NCI-H146 treated with DMSO at 0.1 percent for 48 hours (cell line): ENCODE measurements around the gene TOM1L2.
A peak's percentile ranks its signal among the peaks of the same experiment; 100 is the strongest.
"Not testable (repeated sequence)": the region's sequence is repeated elsewhere in the genome, so short reads cannot be mapped to it uniquely, and the experiment has no call there.

Experiments used
- DNase-seq: peaks from one replicate; lab custom pipeline; 2025; ENCODE audit not compliant: unreplicated experiment; lab: John Stamatoyannopoulos, UW

The TOM1L2 gene

GRCh38 chr17:17944743-17945142 lies 27.5 kb downstream of the TOM1L2 start:
- DNase-seq: no peak

- no peak for DNase-seq
Observed at GRCh38 chr17:17944242-17944641, 28.0 kb downstream of the TOM1L2 start.

GRCh38 chr17:17943281-17943984 lies 28.8 kb downstream of the TOM1L2 start:
- peak; percentile 29 for DNase-seq

- DNase-seq: peak; percentile 7
Observed at GRCh38 chr17:17942846-17943245, 29.4 kb downstream of the TOM1L2 start.

GRCh38 chr17:17941015-17941414 lies 31.2 kb downstream of the TOM1L2 start:
- no peak for DNase-seq

GRCh38 chr17:17940441-17940911 lies 31.7 kb downstream of the TOM1L2 start:
- DNase-seq: no peak

- not testable (repeated sequence) for DNase-seq
Observed at GRCh38 chr17:17939941-17940340, 32.3 kb downstream of the TOM1L2 start.

- DNase-seq: no peak
Observed at GRCh38 chr17:17938388-17939107, 33.7 kb downstream of the TOM1L2 start.

GRCh38 chr17:17937958-17938357 lies 34.2 kb downstream of the TOM1L2 start:
- DNase-seq: no peak

- DNase-seq: no peak
Observed at GRCh38 chr17:17937201-17937853, 34.9 kb downstream of the TOM1L2 start.

GRCh38 chr17:17935321-17936271 lies 36.6 kb downstream of the TOM1L2 start:
- DNase-seq: no peak

GRCh38 chr17:17934806-17935205 lies 37.4 kb downstream of the TOM1L2 start:
- DNase-seq: no peak

GRCh38 chr17:17934214-17934613 lies 38.0 kb downstream of the TOM1L2 start:
- DNase-seq: no peak

GRCh38 chr17:17933775-17934174 lies 38.4 kb downstream of the TOM1L2 start:
- DNase-seq: no peak

GRCh38 chr17:17931159-17931558 lies 41.0 kb downstream of the TOM1L2 start:
- DNase-seq: no peak

GRCh38 chr17:17930674-17931073 lies 41.5 kb downstream of the TOM1L2 start:
- no peak for DNase-seq

- no peak for DNase-seq
Observed at GRCh38 chr17:17929655-17930380, 42.4 kb downstream of the TOM1L2 start.

- DNase-seq: no peak
Observed at GRCh38 chr17:17928398-17929287, 43.6 kb downstream of the TOM1L2 start.

GRCh38 chr17:17926840-17927449 lies 45.3 kb downstream of the TOM1L2 start:
- no peak for DNase-seq
